ENCODE data around the gene ZNF354C. TPM values are rescaled to one million over a fixed set of nuclear protein-coding genes. Genes with fewer than 3 reads are reported as not detected.

ZNF354C gene
- total RNA-seq, 4 donors from 2014 or later = 5.0 to 7.9 (median 6.3) TPM

DNA sequence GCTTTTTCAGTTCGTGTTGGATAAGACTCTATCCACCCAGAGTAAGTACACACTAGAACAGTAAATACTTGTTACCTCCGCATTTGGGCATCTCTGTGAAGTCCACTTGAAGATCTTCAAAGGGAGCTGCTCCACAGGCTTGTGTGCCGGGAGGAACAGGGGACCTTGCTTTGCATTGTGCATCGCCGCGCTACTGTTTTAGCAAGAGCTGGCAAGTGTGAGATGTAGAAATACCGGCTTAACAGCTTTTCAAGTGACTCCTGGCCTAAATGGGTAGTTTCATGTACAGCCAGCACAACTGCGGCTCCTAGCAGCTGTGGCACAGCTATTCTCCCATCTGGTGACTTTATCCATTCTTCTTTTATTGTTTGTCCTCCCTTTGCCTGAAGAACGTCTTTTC lies 8.4 kb upstream of the ZNF354C start:
- no peak overlapping the region for H3K27ac ChIP-seq (replicated peaks in 1 of 4)
- H3K36me3 ChIP-seq = no peaks in the 10 kb centered on the region
- TF ChIP-seq CTCF (IDR thresholded peaks at IDR 0.05) = no peak
- no peak for TF ChIP-seq POLR2A (IDR thresholded peaks at IDR 0.05; ENCODE audit: low read depth)
- no peak for TF ChIP-seq EP300 (IDR thresholded peaks at IDR 0.05)
- TF ChIP-seq POLR2AphosphoS5 (IDR thresholded peaks at IDR 0.05) = no peak
- no peak for DNase-seq (ENCODE audit: extremely low spot score)
- H3K4me1 ChIP-seq = no peaks in the 10 kb centered on the region
- intact Hi-C loops (cut with DNase I) = no loop called here
- no peaks in the 10 kb centered on the region for H3K9me3 ChIP-seq
- WGBS = 85% methylated on average over 9 of the region's 9 CpGs
- no peak overlapping the region for H3K4me3 ChIP-seq
- H3K27me3 ChIP-seq = no peaks in the 10 kb centered on the region

DNA sequence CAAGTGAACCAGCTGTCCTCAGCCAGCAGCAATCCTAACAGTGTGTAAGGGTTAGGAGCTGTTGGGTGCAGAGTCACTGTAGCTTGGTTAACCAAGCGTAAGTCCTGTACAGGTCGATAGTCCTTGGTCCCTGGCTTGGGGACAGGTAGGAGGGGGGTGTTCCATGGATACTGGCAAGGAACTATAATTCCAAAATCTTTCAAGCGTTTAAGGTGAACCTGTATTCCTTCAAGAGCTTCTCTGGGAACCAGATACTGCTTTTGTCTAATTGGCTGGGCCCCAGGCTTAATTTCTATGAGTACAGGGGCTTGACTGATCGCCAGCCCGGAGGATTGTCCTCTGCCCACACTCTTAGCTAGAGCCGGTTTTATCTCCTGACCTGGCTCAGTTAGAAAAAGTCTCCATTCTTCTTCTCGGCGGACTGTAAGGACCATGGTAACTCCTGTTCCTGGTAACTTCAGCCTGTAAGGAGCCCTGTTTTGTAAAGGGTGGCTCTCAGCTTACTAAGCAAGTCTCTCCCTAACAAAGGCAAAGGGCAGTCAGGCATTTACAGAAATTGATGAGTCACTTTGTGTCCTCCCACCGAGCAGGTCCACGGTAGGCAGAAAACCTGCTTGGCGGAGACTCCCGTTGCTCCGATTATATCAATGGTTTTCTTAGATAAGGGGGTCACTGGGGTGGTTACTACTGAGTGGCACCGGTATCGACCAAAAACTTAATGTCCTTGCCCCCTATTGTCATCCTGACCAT lies 6.0 kb upstream of the ZNF354C start:
- intact Hi-C loops (cut with DNase I) = no loop called here
- Histone ChIP-seq H3K9me3 (no peaks in the 10 kb centered on the region), H3K27ac (replicated peaks in 1 of 4) (no peak overlapping the region), H3K4me1 (no peaks in the 10 kb centered on the region), H3K4me3 (no peak overlapping the region), H3K36me3 (no peaks in the 10 kb centered on the region), H3K27me3 (no peaks in the 10 kb centered on the region)
- 77% methylated on average over 15 of the region's 15 CpGs for WGBS
- DNase-seq (ENCODE audit: extremely low spot score) = no peak
- no peak for TF ChIP-seq EP300 (IDR thresholded peaks at IDR 0.05)
- TF ChIP-seq POLR2A (IDR thresholded peaks at IDR 0.05; ENCODE audit: low read depth) = no peak
- no peak for TF ChIP-seq CTCF (IDR thresholded peaks at IDR 0.05)
- no peak for TF ChIP-seq POLR2AphosphoS5 (IDR thresholded peaks at IDR 0.05)

DNA sequence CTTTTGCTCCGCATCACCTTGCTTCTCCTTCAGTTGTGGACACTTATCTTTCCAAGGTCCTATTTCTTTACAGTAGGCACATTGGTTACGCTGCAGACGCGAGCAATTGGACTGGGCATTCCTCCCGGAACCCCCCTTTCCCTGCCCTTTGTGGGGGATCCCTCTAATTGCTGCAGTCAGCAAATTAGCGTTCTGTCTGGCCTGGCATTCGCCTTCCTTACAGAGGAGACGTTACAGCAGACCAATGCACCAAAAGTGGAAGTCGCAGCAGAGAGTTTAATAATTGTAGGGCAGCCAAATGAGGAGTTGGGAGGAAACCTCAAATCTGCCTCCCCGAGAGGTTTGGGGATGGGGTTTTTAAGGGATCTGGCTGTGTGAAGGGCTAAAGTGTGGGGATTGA lies 5.3 kb upstream of the ZNF354C start:
- no peak overlapping the region for H3K4me3 ChIP-seq
- TF ChIP-seq POLR2AphosphoS5 (IDR thresholded peaks at IDR 0.05) = no peak
- no peak for TF ChIP-seq EP300 (IDR thresholded peaks at IDR 0.05)
- no peak for TF ChIP-seq POLR2A (IDR thresholded peaks at IDR 0.05; ENCODE audit: low read depth)
- no peak for TF ChIP-seq CTCF (IDR thresholded peaks at IDR 0.05)
- intact Hi-C loops (cut with DNase I) = no loop called here
- H3K4me1 ChIP-seq = peaks cover 0 to 3% (median 0%) of the 10 kb centered on the region in 4 donors
- WGBS = 86% methylated on average over 10 of the region's 10 CpGs
- DNase-seq (ENCODE audit: extremely low spot score) = no peak
- no peaks in the 10 kb centered on the region for H3K9me3 ChIP-seq
- no peaks in the 10 kb centered on the region for H3K27me3 ChIP-seq
- no peak overlapping the region for H3K27ac ChIP-seq (replicated peaks in 1 of 4)
- no peaks in the 10 kb centered on the region for H3K36me3 ChIP-seq

- no peak for DNase-seq (ENCODE audit: extremely low spot score)
- intact Hi-C loops (cut with DNase I) = no loop called here
- H3K4me3 ChIP-seq = no peak overlapping the region
- no peaks in the 10 kb centered on the region for H3K27me3 ChIP-seq
- H3K4me1 ChIP-seq = peaks cover 0 to 3% (median 0%) of the 10 kb centered on the region in 4 donors
- H3K9me3 ChIP-seq = no peaks in the 10 kb centered on the region
- no peak overlapping the region for H3K27ac ChIP-seq (replicated peaks in 1 of 4)
- TF ChIP-seq CTCF (IDR thresholded peaks at IDR 0.05) = no peak
- no peak for TF ChIP-seq POLR2A (IDR thresholded peaks at IDR 0.05; ENCODE audit: low read depth)
- no peak for TF ChIP-seq EP300 (IDR thresholded peaks at IDR 0.05)
- no peak for TF ChIP-seq POLR2AphosphoS5 (IDR thresholded peaks at IDR 0.05)
- no peaks in the 10 kb centered on the region for H3K36me3 ChIP-seq
- 89% methylated on average over 3 of the region's 3 CpGs for WGBS
These were observed 4.7 kb upstream of the ZNF354C start for GRCh38 chr5:179055436-179055835.

- H3K4me1 ChIP-seq = peaks cover 0 to 5% (median 2%) of the 10 kb centered on the region in 4 donors
- no peak overlapping the region for H3K4me3 ChIP-seq
- intact Hi-C loops (cut with DNase I) = no loop called here
- TF ChIP-seq POLR2AphosphoS5 (IDR thresholded peaks at IDR 0.05) (no peak), EP300 (IDR thresholded peaks at IDR 0.05) (no peak), POLR2A (IDR thresholded peaks at IDR 0.05; ENCODE audit: low read depth) (no peak), CTCF (IDR thresholded peaks at IDR 0.05) (no peak)
- no peaks in the 10 kb centered on the region for H3K9me3 ChIP-seq
- no peak overlapping the region for H3K27ac ChIP-seq (replicated peaks in 1 of 4)
- H3K27me3 ChIP-seq = no peaks in the 10 kb centered on the region
- H3K36me3 ChIP-seq = no peaks in the 10 kb centered on the region
- 79% methylated on average over 9 of the region's 9 CpGs for WGBS
- no peak for DNase-seq (ENCODE audit: extremely low spot score)
These were observed 4.3 kb upstream of the ZNF354C start for GRCh38 chr5:179055841-179056240.

Data from esophagus muscularis mucosa (tissue), 4 donors.